HepG2 (cell line): ENCODE data around the gene PGAP3. TPM values are rescaled to one million over a fixed set of nuclear protein-coding genes. Genes with fewer than 3 reads are reported as not detected.
A peak's percentile ranks its signal among the peaks of the same experiment; 100 is the strongest.

Experiments
- ATF7 ChIP-seq, 2 experiments: fragments of 450-650 bp in 1 of 2; sonication (generic) in 1 of 2; formaldehyde crosslinking in 1 of 2; IDR thresholded peaks; 2 replicates each; pipeline versions ENCODE4 v1.4.0 to v1.6.1; 2016 to 2020; ENCODE audit warnings: antibody characterized with exemption in 1 of 2, mild to moderate bottlenecking in 1 of 2, missing genetic modification reagents in 1 of 2
- FOXO1 ChIP-seq: sonication (generic); formaldehyde crosslinking; IDR thresholded peaks from 2 replicates; pipeline ENCODE4 v1.4.0; 2020; ENCODE audit warnings: missing genetic modification reagents
- GFI1 ChIP-seq: sonication (generic); formaldehyde crosslinking; IDR thresholded peaks from 2 replicates; pipeline ENCODE4 v1.5.0; 2020; ENCODE audit warnings: missing genetic modification reagents, mild to moderate bottlenecking, borderline replicate concordance
- HNF1A ChIP-seq, 2 experiments: sonication (generic) in 1 of 2; formaldehyde crosslinking in 1 of 2; IDR thresholded peaks; 2 replicates each; pipeline versions ENCODE4 v1.4.0 to v1.6.1; 2016 to 2020; ENCODE audit warnings: borderline replicate concordance in 1 of 2, low read depth in 1 of 2, mild to moderate bottlenecking in 1 of 2, missing genetic modification reagents in 1 of 2
- HNRNPK ChIP-seq: fragments of 200-400 bp; formaldehyde crosslinking; IDR thresholded peaks from 2 replicates; pipeline ENCODE4 v1.6.1; 2018; ENCODE audit warnings: low read length, low read depth, moderate library complexity, mild to moderate bottlenecking; ENCODE audit not compliant: poor library complexity, severe bottlenecking
- KDM3A ChIP-seq: IDR thresholded peaks from 2 replicates; pipeline ENCODE4 v1.6.1; 2018; ENCODE audit warnings: low read depth, missing compliant biosample characterization
- MLX ChIP-seq: IDR thresholded peaks from 2 replicates; pipeline ENCODE4 v1.6.1; 2016
- MXD3 ChIP-seq: IDR thresholded peaks from 2 replicates; pipeline ENCODE4 v1.6.1; 2016; ENCODE audit warnings: mild to moderate bottlenecking, missing biosample characterization, missing genetic modification reagents
- RBM22 ChIP-seq: fragments of 200-400 bp; formaldehyde crosslinking; optimal IDR thresholded peaks from 2 replicates; pipeline ENCODE3; 2017; ENCODE audit warnings: mild to moderate bottlenecking, low read length, moderate library complexity
- SOX13 ChIP-seq, 3 experiments: fragments of 450-650 bp in 1 of 3; sonication (generic) in 1 of 3; formaldehyde crosslinking in 1 of 3; IDR thresholded peaks in 2 of 3; conservative IDR thresholded peaks in 1 of 3; 2 replicates each; pipeline versions ENCODE4 v1.5.0 to v1.6.1; 2016 to 2020; ENCODE audit warnings: antibody characterized with exemption in 1 of 3, mild to moderate bottlenecking in 1 of 3, missing compliant biosample characterization in 1 of 3, missing genetic modification reagents in 1 of 3, moderate library complexity in 1 of 3
- ZBTB1 ChIP-seq: sonication (generic); formaldehyde crosslinking; IDR thresholded peaks from 2 replicates; pipeline ENCODE4 v1.4.0; 2020; ENCODE audit warnings: missing genetic modification reagents, borderline replicate concordance
- ZBTB20 ChIP-seq: sonication (generic); formaldehyde crosslinking; IDR thresholded peaks from 2 replicates; pipeline ENCODE4 v1.8.1; 2023; ENCODE audit warnings: missing genetic modification reagents, low read depth, mild to moderate bottlenecking, borderline replicate concordance
- ZBTB46 ChIP-seq: sonication (generic); formaldehyde crosslinking; IDR thresholded peaks from 2 replicates; pipeline ENCODE4 v1.4.0; 2020; ENCODE audit warnings: mild to moderate bottlenecking, missing genetic modification reagents, borderline replicate concordance
- ZHX1 ChIP-seq: sonication (generic); formaldehyde crosslinking; IDR thresholded peaks from 2 replicates; pipeline ENCODE4 v1.8.1; 2022; ENCODE audit warnings: low read depth, mild to moderate bottlenecking, missing genetic modification reagents
- ZNF652 ChIP-seq: IDR thresholded peaks from 2 replicates; pipeline ENCODE4 v1.6.1; 2016; ENCODE audit warnings: low read depth, borderline replicate concordance
- polyA plus RNA-seq, 8 experiments: library from polyadenylated mRNA; depleted of rRNA in 3 of 8; stranded (reverse) in 7 of 8; unstranded in 1 of 8; fragments of >200 nt; fragmentation: Illumina TruSeq in 4 of 8; extraction: Trizol in 4 of 8; gene quantifications; 2 replicates each; pipeline versions ENCODE4 v1.2.1 to v1.2.3, GENCODE V29; 2011 to 2016; ENCODE audit warnings: low read depth in 4 of 8, missing spikeins in 1 of 8, mixed read lengths in 1 of 8; ENCODE audit not compliant: insufficient read depth in 1 of 8
- total RNA-seq, 5 experiments: library from RNA; depleted of rRNA; stranded (reverse); fragments of >200 nt; fragmentation: Illumina TruSeq; extraction: Trizol; gene quantifications; 2 replicates each; pipeline ENCODE4 v1.2.3, GENCODE V29; 2016; ENCODE audit warnings: low read depth in 1 of 5

Gene PGAP3
- total and polyA plus RNA-seq, 2 of the 13 experiments (the other 11 are each of a cell fraction or from before 2014, with no cell fraction given), result 11.9 to 14.6 TPM

GRCh38 chr17:39700148-39700987, 12.5 kb upstream of the PGAP3 start (continued):
- TF ChIP-seq HNF1A (IDR thresholded peaks at IDR 0.05; ENCODE audit: low read depth) (no peak), HNF1A (CRISPR knock-in tag; IDR thresholded peaks at IDR 0.05; ENCODE audit: borderline replicate concordance) (no peak), MXD3 (CRISPR knock-in tag) (peak; percentile 23; the same call in 1 of the 2 replicates), HNRNPK (no peak), KDM3A (CRISPR knock-in tag) (0 out of 2 replicates have a peak, but pooled peaks have one; percentile 24), SOX13 (IDR thresholded peaks at IDR 0.05) (no peak), SOX13 (CRISPR knock-in tag; conservative IDR thresholded peaks at IDR 0.05 in 1 of 2, IDR thresholded peaks at IDR 0.05 in 1 of 2) (no peak), ZNF652 (CRISPR knock-in tag) (peak; percentile 93), ATF7 (IDR thresholded peaks at IDR 0.05) (no peak), ATF7 (CRISPR knock-in tag; IDR thresholded peaks at IDR 0.05) (no peak), ZBTB46 (CRISPR knock-in tag) (0 out of 2 replicates have a peak, but pooled peaks have one; percentile 47), MLX (CRISPR knock-in tag) (no peak), ZHX1 (CRISPR knock-in tag) (no peak), RBM22 (no peak), ZBTB1 (CRISPR knock-in tag) (no peak), FOXO1 (no peak; the same call in 1 of the 2 replicates), GFI1 (CRISPR knock-in tag) (peak; percentile 79; the same call in 1 of the 2 replicates), ZBTB20 (CRISPR knock-in tag) (no peak)
